ENCODE data around the gene DUOX2.
"Not testable (repeated sequence)": the region's sequence is repeated elsewhere in the genome, so short reads cannot be mapped to it uniquely, and the experiment has no call there.

DUOX2 gene

GRCh38 chr15:45138814-45139765 is 25.1 kb upstream of the DUOX2 start:
- no peak for DNase-seq (ENCODE audit: low spot score)

GRCh38 chr15:45137703-45138102 is 23.7 kb upstream of the DUOX2 start:
- DNase-seq (ENCODE audit: low spot score): no peak

GRCh38 chr15:45136378-45136764 is 22.4 kb upstream of the DUOX2 start:
- no peak for DNase-seq (ENCODE audit: low spot score)

- not testable (repeated sequence) for DNase-seq (ENCODE audit: low spot score)
These were observed 21.9 kb upstream of the DUOX2 start for GRCh38 chr15:45135705-45136377.

- DNase-seq (ENCODE audit: low spot score): no peak
These were observed 21.0 kb upstream of the DUOX2 start for GRCh38 chr15:45134682-45135604.

GRCh38 chr15:45134046-45134445 is 20.1 kb upstream of the DUOX2 start:
- DNase-seq (ENCODE audit: low spot score): no peak

- no peak for DNase-seq (ENCODE audit: low spot score)
These were observed 19.6 kb upstream of the DUOX2 start for GRCh38 chr15:45133561-45133920.

- no peak for DNase-seq (ENCODE audit: low spot score)
These were observed 19.0 kb upstream of the DUOX2 start for GRCh38 chr15:45132844-45133560.

GRCh38 chr15:45131510-45131909 is 17.5 kb upstream of the DUOX2 start:
- no peak for DNase-seq (ENCODE audit: low spot score)

GRCh38 chr15:45130291-45131000 is 16.5 kb upstream of the DUOX2 start:
- DNase-seq (ENCODE audit: low spot score): no peak

- peak; percentile 26 for DNase-seq (ENCODE audit: low spot score)
These were observed 15.7 kb upstream of the DUOX2 start, which contains the start of the genes DUOX1 and DUOXA1 for GRCh38 chr15:45129651-45130129. Gene DUOX1, plus strand, starts transcription at chr15:45129994. Its CDS starts 1,973 bp downstream, at chr15:45131967. Gene DUOXA1, minus strand, starts transcription at chr15:45129879. Its CDS starts 6,865 bp downstream, at chr15:45123014.

- DNase-seq (ENCODE audit: low spot score): no peak
These were observed 15.1 kb upstream of the DUOX2 start for GRCh38 chr15:45128971-45129639.

- DNase-seq (ENCODE audit: low spot score): no peak
These were observed 12.7 kb upstream of the DUOX2 start for GRCh38 chr15:45126535-45127158.

GRCh38 chr15:45123397-45123796 is 9.4 kb upstream of the DUOX2 start:
- DNase-seq (ENCODE audit: low spot score): no peak

GRCh38 chr15:45122719-45123118 is 8.7 kb upstream of the DUOX2 start:
- no peak for DNase-seq (ENCODE audit: low spot score)

- no peak for DNase-seq (ENCODE audit: low spot score)
These were observed 7.9 kb upstream of the DUOX2 start for GRCh38 chr15:45121706-45122417.

- no peak for DNase-seq (ENCODE audit: low spot score)
These were observed 7.0 kb upstream of the DUOX2 start for GRCh38 chr15:45121020-45121419.

- DNase-seq (ENCODE audit: low spot score): no peak
These were observed 6.4 kb upstream of the DUOX2 start for GRCh38 chr15:45120081-45120972.

Measured in globus pallidus (tissue), 1 donor.